ENCODE measurements around the gene ID2.

The ID2 gene

GRCh38 chr2:8648441-8649213 is 33.2 kb upstream of the ID2 start:
- DNase-seq = no peak

GRCh38 chr2:8649718-8650117 is 32.1 kb upstream of the ID2 start:
- DNase-seq = no peak

- no peak for DNase-seq
Measured at GRCh38 chr2:8650256-8650655, 31.6 kb upstream of the ID2 start.

GRCh38 chr2:8652774-8653426 is 29.0 kb upstream of the ID2 start:
- DNase-seq = no peak

- DNase-seq = no peak
Measured at GRCh38 chr2:8653485-8653884, 28.4 kb upstream of the ID2 start.

- DNase-seq = no peak
Measured at GRCh38 chr2:8654041-8654440, 27.8 kb upstream of the ID2 start.

- DNase-seq = no peak
Measured at GRCh38 chr2:8654483-8654882, 27.4 kb upstream of the ID2 start.

GRCh38 chr2:8656160-8656641 is 25.7 kb upstream of the ID2 start:
- no peak for DNase-seq

GRCh38 chr2:8656811-8657210 is 25.0 kb upstream of the ID2 start:
- no peak for DNase-seq

GRCh38 chr2:8657423-8658062 is 24.3 kb upstream of the ID2 start:
- no peak for DNase-seq

GRCh38 chr2:8658064-8658862 is 23.6 kb upstream of the ID2 start:
- no peak for DNase-seq

- no peak for DNase-seq
Measured at GRCh38 chr2:8659092-8659734, 22.6 kb upstream of the ID2 start.

- DNase-seq = no peak
Measured at GRCh38 chr2:8659735-8660492, 21.9 kb upstream of the ID2 start.

GRCh38 chr2:8661235-8661634 is 20.6 kb upstream of the ID2 start:
- no peak for DNase-seq

GRCh38 chr2:8661736-8662135 is 20.1 kb upstream of the ID2 start:
- DNase-seq = no peak

GRCh38 chr2:8662239-8662879 is 19.5 kb upstream of the ID2 start:
- no peak for DNase-seq

- no peak for DNase-seq
Measured at GRCh38 chr2:8663997-8664396, 17.9 kb upstream of the ID2 start.

GRCh38 chr2:8666581-8666980 is 15.3 kb upstream of the ID2 start:
- no peak for DNase-seq

- DNase-seq = no peak
Measured at GRCh38 chr2:8667896-8668512, 13.9 kb upstream of the ID2 start.

GRCh38 chr2:8669157-8669817 is 12.6 kb upstream of the ID2 start:
- no peak for DNase-seq
